ENCODE measurements around the gene ARHGEF38. TPM values are rescaled to one million over a fixed set of nuclear protein-coding genes. Genes with fewer than 3 reads are reported as not detected.

ARHGEF38 gene
- total RNA-seq, 4 donors from 2014 or later: 0.26 to 3.7 TPM; not detected in 2

- no peak for DNase-seq
- no peaks in the 10 kb centered on the region for H3K4me1 ChIP-seq
- no peaks in the 10 kb centered on the region for H3K27me3 ChIP-seq
- no peaks in the 10 kb centered on the region for H3K9me3 ChIP-seq
- intact Hi-C loops (cut with DNase I; ENCODE audit: low total_unique reads): no loop called here
- H3K4me3 ChIP-seq: no peak overlapping the region
- TF ChIP-seq CTCF (IDR thresholded peaks at IDR 0.05): no peak
- TF ChIP-seq POLR2A (IDR thresholded peaks at IDR 0.05): no peak
- H3K36me3 ChIP-seq: no peaks in the 10 kb centered on the region
- no peak overlapping the region for H3K27ac ChIP-seq
These were observed 80.2 kb downstream of the ARHGEF38 start for GRCh38 chr4:105632599-105632998.

GRCh38 chr4:105633241-105633640 is 80.8 kb downstream of the ARHGEF38 start:
- H3K9me3 ChIP-seq: no peaks in the 10 kb centered on the region
- DNase-seq: no peak
- TF ChIP-seq CTCF (IDR thresholded peaks at IDR 0.05) (no peak), POLR2A (IDR thresholded peaks at IDR 0.05) (no peak)
- no peak overlapping the region for H3K4me3 ChIP-seq
- no peaks in the 10 kb centered on the region for H3K4me1 ChIP-seq
- intact Hi-C loops (cut with DNase I; ENCODE audit: low total_unique reads): no loop called here
- H3K27me3 ChIP-seq: no peaks in the 10 kb centered on the region
- H3K27ac ChIP-seq: peak overlapping the region in 1 of 2 donors; percentile 9
- H3K36me3 ChIP-seq: no peaks in the 10 kb centered on the region

- no peaks in the 10 kb centered on the region for H3K4me1 ChIP-seq
- intact Hi-C loops (cut with DNase I; ENCODE audit: low total_unique reads): no loop called here
- DNase-seq: no peak
- no peaks in the 10 kb centered on the region for H3K27me3 ChIP-seq
- no peak overlapping the region for H3K27ac ChIP-seq
- H3K9me3 ChIP-seq: no peaks in the 10 kb centered on the region
- no peak for TF ChIP-seq CTCF (IDR thresholded peaks at IDR 0.05)
- TF ChIP-seq POLR2A (IDR thresholded peaks at IDR 0.05): no peak
- no peak overlapping the region for H3K4me3 ChIP-seq
- H3K36me3 ChIP-seq: no peaks in the 10 kb centered on the region
These were observed 82.1 kb downstream of the ARHGEF38 start for GRCh38 chr4:105634402-105635080.

GRCh38 chr4:105637408-105638176 is 85.2 kb downstream of the ARHGEF38 start:
- peak; percentile 22 to 47 for DNase-seq
- TF ChIP-seq CTCF (IDR thresholded peaks at IDR 0.05): no peak
- TF ChIP-seq POLR2A (IDR thresholded peaks at IDR 0.05): no peak
- intact Hi-C loops (cut with DNase I; ENCODE audit: low total_unique reads): no loop called here
- Histone ChIP-seq H3K4me1 (no peaks in the 10 kb centered on the region), H3K27ac (no peak overlapping the region), H3K9me3 (no peaks in the 10 kb centered on the region), H3K27me3 (no peaks in the 10 kb centered on the region), H3K36me3 (no peaks in the 10 kb centered on the region), H3K4me3 (no peak overlapping the region)

GRCh38 chr4:105641845-105642244 is 89.4 kb downstream of the ARHGEF38 start:
- H3K27me3 ChIP-seq: no peaks in the 10 kb centered on the region
- TF ChIP-seq POLR2A (IDR thresholded peaks at IDR 0.05) (no peak), CTCF (IDR thresholded peaks at IDR 0.05) (no peak)
- H3K36me3 ChIP-seq: no peaks in the 10 kb centered on the region
- no peaks in the 10 kb centered on the region for H3K9me3 ChIP-seq
- H3K4me3 ChIP-seq: no peak overlapping the region
- intact Hi-C loops (cut with DNase I; ENCODE audit: low total_unique reads): no loop called here
- DNase-seq: no peak
- no peak overlapping the region for H3K27ac ChIP-seq
- no peaks in the 10 kb centered on the region for H3K4me1 ChIP-seq

Data from uterus (tissue), 4 donors.